H9 (cell line): ENCODE measurements around the gene NPAS3. TPM values are rescaled to one million over a fixed set of nuclear protein-coding genes. Genes with fewer than 3 reads are reported as not detected.

ENCODE experiments used
- DNase-seq: peaks from one replicate; pipeline ENCODE4 v3.0.0-alpha.2; 2017
- H2AFZ ChIP-seq: one replicate; pipeline ENCODE4 v1.6.1; 2013; ENCODE audit warnings: mild to moderate bottlenecking, low read length, control low read depth, moderate library complexity
- H2AK5ac ChIP-seq: 2 replicates; pipeline ENCODE4 v1.6.1; 2013; ENCODE audit warnings: low read length, control low read depth, mixed read lengths; ENCODE audit not compliant: insufficient read length
- H2BK120ac ChIP-seq: one replicate; pipeline ENCODE4 v1.6.1; 2013; ENCODE audit warnings: low read depth, mild to moderate bottlenecking, low read length, control low read depth, inconsistent platforms; ENCODE audit not compliant: poor library complexity, severe bottlenecking
- H2BK12ac ChIP-seq: 2 replicates; pipeline ENCODE4 v1.6.1; 2013; ENCODE audit warnings: low read length, control low read depth, mixed read lengths, low read depth; ENCODE audit not compliant: insufficient read length
- H2BK15ac ChIP-seq: 2 replicates; pipeline ENCODE4 v1.6.1; 2013; ENCODE audit warnings: low read depth, low read length, control low read depth
- H2BK20ac ChIP-seq: one replicate; pipeline ENCODE4 v1.6.1; 2013; ENCODE audit warnings: low read depth, mild to moderate bottlenecking, low read length, control low read depth, inconsistent platforms; ENCODE audit not compliant: poor library complexity, severe bottlenecking
- H2BK5ac ChIP-seq: 2 replicates; pipeline ENCODE4 v1.6.1; 2013; ENCODE audit warnings: low read length, control low read depth, mixed read lengths; ENCODE audit not compliant: insufficient read length
- H3K14ac ChIP-seq: 2 replicates; pipeline ENCODE4 v1.6.1; 2013; ENCODE audit warnings: low read length, control low read depth; ENCODE audit not compliant: insufficient read depth
- H3K18ac ChIP-seq: 2 replicates; pipeline ENCODE4 v1.6.1; 2013; ENCODE audit warnings: low read depth, mild to moderate bottlenecking, mixed read lengths, low read length, control low read depth; ENCODE audit not compliant: insufficient read length
- H3K23ac ChIP-seq: 2 replicates; pipeline ENCODE4 v1.6.1; 2013; ENCODE audit warnings: low read length, control low read depth, mixed read lengths, low read depth; ENCODE audit not compliant: insufficient read length
- H3K23me2 ChIP-seq: 2 replicates; pipeline ENCODE4 v1.6.1; 2013; ENCODE audit warnings: low read depth, mild to moderate bottlenecking, mixed read lengths, low read length, control low read depth; ENCODE audit not compliant: insufficient read length, poor library complexity, severe bottlenecking
- H3K27ac ChIP-seq: 2 replicates; pipeline ENCODE4 v1.5.1; 2013; ENCODE audit warnings: low read length, control low read depth, mixed read lengths, low read depth; ENCODE audit not compliant: insufficient read length
- H3K27me3 ChIP-seq: 2 replicates; pipeline ENCODE4 v1.6.1; 2013; ENCODE audit warnings: low read length, control low read depth, inconsistent platforms; ENCODE audit not compliant: insufficient read depth
- H3K4ac ChIP-seq: 2 replicates; pipeline ENCODE4 v1.6.1; 2013; ENCODE audit warnings: low read depth, mild to moderate bottlenecking, control low read depth, inconsistent platforms, low read length, moderate library complexity
- H3K4me1 ChIP-seq: 2 replicates; pipeline ENCODE4 v1.6.1; 2013; ENCODE audit warnings: low read length, control low read depth, inconsistent platforms; ENCODE audit not compliant: insufficient read depth
- H3K4me2 ChIP-seq: 2 replicates; pipeline ENCODE4 v1.6.1; 2013; ENCODE audit warnings: low read length, control low read depth, mixed read lengths; ENCODE audit not compliant: insufficient read length, insufficient read depth
- H3K56ac ChIP-seq: 2 replicates; pipeline ENCODE4 v1.6.1; 2013; ENCODE audit warnings: low read depth, mild to moderate bottlenecking, mixed read lengths, low read length, control low read depth; ENCODE audit not compliant: insufficient read length
- H3K79me1 ChIP-seq: 2 replicates; pipeline ENCODE4 v1.6.1; 2013; ENCODE audit warnings: low read depth, mild to moderate bottlenecking, moderate library complexity, low read length, control low read depth, inconsistent platforms; ENCODE audit not compliant: insufficient read depth, poor library complexity, severe bottlenecking
- H3K79me2 ChIP-seq: 2 replicates; pipeline ENCODE4 v1.6.1; 2013; ENCODE audit warnings: low read length, control low read depth, inconsistent platforms; ENCODE audit not compliant: insufficient read depth
- H3K9ac ChIP-seq: 2 replicates; pipeline ENCODE4 v1.6.1; 2013; ENCODE audit warnings: low read length, control low read depth, mixed read lengths; ENCODE audit not compliant: insufficient read length; ENCODE audit errors: extremely low read depth
- H3K9me3 ChIP-seq: one replicate; pipeline ENCODE4 v1.6.1; 2013; ENCODE audit warnings: low read depth, low read length, inconsistent platforms; ENCODE audit not compliant: control insufficient read depth
- H3T11ph ChIP-seq: one replicate; pipeline ENCODE4 v1.6.1; 2013; ENCODE audit warnings: mild to moderate bottlenecking, low read length, control low read depth, inconsistent platforms
- H4K20me1 ChIP-seq: one replicate; pipeline ENCODE4 v1.6.1; 2013; ENCODE audit not compliant: control insufficient read depth, insufficient read length, insufficient read depth
- H4K5ac ChIP-seq: 2 replicates; pipeline ENCODE4 v1.6.1; 2013; ENCODE audit warnings: low read depth, mild to moderate bottlenecking, mixed read lengths, low read length, control low read depth; ENCODE audit not compliant: insufficient read length
- H4K8ac ChIP-seq: replicated peaks from 2 replicates; pipeline ENCODE4 v1.6.1; 2013; ENCODE audit warnings: low read length, control low read depth, mixed read lengths, low read depth; ENCODE audit not compliant: insufficient read length
- H4K91ac ChIP-seq: 2 replicates; pipeline ENCODE4 v1.6.1; 2013; ENCODE audit warnings: low read depth, mild to moderate bottlenecking, moderate library complexity, mixed read lengths, low read length, control low read depth; ENCODE audit not compliant: insufficient read length
- H3K27ac Mint-ChIP-seq, 3 experiments: 2 replicates in 2 of 3; 3 replicates in 1 of 3; pipeline ENCODE4 v1.8.0; 2020 to 2021; ENCODE audit warnings: mixed read lengths in 3 of 3, mild to moderate bottlenecking in 1 of 3, moderate library complexity in 1 of 3
- H3K27me3 Mint-ChIP-seq: 2 replicates; pipeline ENCODE4 v1.8.0; 2021; ENCODE audit warnings: low read depth, mild to moderate bottlenecking, moderate library complexity, mixed read lengths
- H3K36me3 Mint-ChIP-seq, 3 experiments: 2 replicates in 2 of 3; 3 replicates in 1 of 3; pipeline ENCODE4 v1.8.0; 2020 to 2021; ENCODE audit warnings: low read depth in 3 of 3, mixed read lengths in 3 of 3; ENCODE audit not compliant: insufficient read depth in 1 of 3
- H3K4me1 Mint-ChIP-seq, 2 experiments: 2 replicates each; pipeline ENCODE4 v1.8.0; 2020; ENCODE audit warnings: mixed read lengths in 2 of 2
- H3K4me3 Mint-ChIP-seq, 2 experiments: 2 replicates in 1 of 2; 3 replicates in 1 of 2; pipeline ENCODE4 v1.8.0; 2020 to 2021; ENCODE audit warnings: mild to moderate bottlenecking in 2 of 2, mixed read lengths in 2 of 2, moderate library complexity in 1 of 2
- H3K9me3 Mint-ChIP-seq, 2 experiments: 2 replicates in 1 of 2; 3 replicates in 1 of 2; pipeline ENCODE4 v1.8.0; 2020; ENCODE audit warnings: mild to moderate bottlenecking in 2 of 2, mixed read lengths in 2 of 2, moderate library complexity in 1 of 2
- WGBS: extraction: QIAGEN DNeasy Blood & Tissue Kit; methylation state at CpG from one replicate; pipeline ENCODE4 v1.1.7; 2013; ENCODE audit warnings: missing lambda C conversion rate, low lambda C conversion rate, mixed read lengths; ENCODE audit not compliant: insufficient read length; ENCODE audit errors: extremely low coverage; 5-methylcytosine and 5-hydroxymethylcytosine counted together
- total RNA-seq: library from RNA; stranded (reverse); gene quantifications from 2 replicates; pipeline ENCODE4 v1.2.1, GENCODE V29; 2021
- TF ChIP-seq, protein P1 (sequence below): fragments of 200-600 bp; sonication (generic); conservative IDR thresholded peaks from 3 replicates; pipeline ENCODE4 v1.8.0; 2021; ENCODE audit warnings: antibody characterized with exemption, mild to moderate bottlenecking

Gene NPAS3
- total RNA-seq, 1 experiment from 2014 or later: 0.17 TPM

DNA sequence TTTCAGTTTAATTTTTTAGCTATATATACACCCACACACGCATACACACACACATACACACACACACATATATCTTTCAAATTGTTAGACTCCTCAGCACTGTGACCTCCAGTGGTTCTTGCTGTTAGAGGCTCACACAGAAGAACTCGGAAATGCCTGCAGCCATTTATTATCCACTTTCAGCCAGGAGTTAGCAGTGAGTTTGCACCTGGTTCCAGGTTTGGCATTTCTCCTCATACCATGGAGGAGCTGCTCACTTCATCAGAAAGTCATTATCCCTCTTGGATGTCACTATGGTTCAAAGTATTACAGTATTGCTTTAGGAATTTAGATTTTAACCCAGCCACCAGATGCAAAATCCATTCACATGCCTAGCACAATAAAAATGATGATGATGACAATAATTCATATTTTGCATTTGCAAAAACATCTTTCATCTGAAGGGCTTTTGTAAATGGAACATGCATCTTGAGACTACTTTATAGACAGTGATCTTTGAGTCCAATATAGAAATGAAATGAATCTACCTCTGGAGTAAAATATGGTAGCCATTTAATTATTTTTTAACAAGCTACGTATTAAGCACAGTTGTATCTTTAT is 42.3 kb downstream of the NPAS3 start:
- no peaks in the 10 kb centered on the region for H3K27me3 ChIP-seq
- no peaks in the 10 kb centered on the region for H3K4me1 ChIP-seq
- no peak overlapping the region for H3K14ac ChIP-seq
- no peaks in the 10 kb centered on the region for H4K20me1 ChIP-seq
- no peak overlapping the region for H4K5ac ChIP-seq
- H3K23ac ChIP-seq: no peak overlapping the region
- H4K8ac ChIP-seq: no peak overlapping the region
- no peak overlapping the region for H3K56ac ChIP-seq
- H2BK120ac ChIP-seq: no peak overlapping the region
- H2AK5ac ChIP-seq: no peak overlapping the region
- no peaks in the 10 kb centered on the region for H3K79me1 ChIP-seq
- H3K9ac ChIP-seq: no peak overlapping the region
- TF ChIP-seq, protein P1, sequence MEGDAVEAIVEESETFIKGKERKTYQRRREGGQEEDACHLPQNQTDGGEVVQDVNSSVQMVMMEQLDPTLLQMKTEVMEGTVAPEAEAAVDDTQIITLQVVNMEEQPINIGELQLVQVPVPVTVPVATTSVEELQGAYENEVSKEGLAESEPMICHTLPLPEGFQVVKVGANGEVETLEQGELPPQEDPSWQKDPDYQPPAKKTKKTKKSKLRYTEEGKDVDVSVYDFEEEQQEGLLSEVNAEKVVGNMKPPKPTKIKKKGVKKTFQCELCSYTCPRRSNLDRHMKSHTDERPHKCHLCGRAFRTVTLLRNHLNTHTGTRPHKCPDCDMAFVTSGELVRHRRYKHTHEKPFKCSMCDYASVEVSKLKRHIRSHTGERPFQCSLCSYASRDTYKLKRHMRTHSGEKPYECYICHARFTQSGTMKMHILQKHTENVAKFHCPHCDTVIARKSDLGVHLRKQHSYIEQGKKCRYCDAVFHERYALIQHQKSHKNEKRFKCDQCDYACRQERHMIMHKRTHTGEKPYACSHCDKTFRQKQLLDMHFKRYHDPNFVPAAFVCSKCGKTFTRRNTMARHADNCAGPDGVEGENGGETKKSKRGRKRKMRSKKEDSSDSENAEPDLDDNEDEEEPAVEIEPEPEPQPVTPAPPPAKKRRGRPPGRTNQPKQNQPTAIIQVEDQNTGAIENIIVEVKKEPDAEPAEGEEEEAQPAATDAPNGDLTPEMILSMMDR: no peak
- H3K18ac ChIP-seq: no peak overlapping the region
- H3K4ac ChIP-seq: no peak overlapping the region
- no CpG with 5 or more reads among the region's 3 CpGs for WGBS
- no peak overlapping the region for H3K4me2 ChIP-seq
- no peaks in the 10 kb centered on the region for H3K4me1 Mint-ChIP-seq
- H4K91ac ChIP-seq: no peak overlapping the region
- H2BK15ac ChIP-seq: no peak overlapping the region
- no peak overlapping the region; a peak in 2 of 7 replicates for H3K27ac Mint-ChIP-seq
- no peak for DNase-seq
- H3T11ph ChIP-seq: no peak overlapping the region
- no peaks in the 10 kb centered on the region for H3K9me3 ChIP-seq
- H2BK5ac ChIP-seq: no peak overlapping the region
- no peaks in the 10 kb centered on the region for H3K27me3 Mint-ChIP-seq
- H3K4me3 Mint-ChIP-seq: no peak overlapping the region
- H3K23me2 ChIP-seq: no peaks in the 10 kb centered on the region
- no peak overlapping the region for H2BK12ac ChIP-seq
- H3K36me3 Mint-ChIP-seq: no peaks in the 10 kb centered on the region
- H3K9me3 Mint-ChIP-seq: no peaks in the 10 kb centered on the region
- no peak overlapping the region for H3K27ac ChIP-seq
- no peak overlapping the region for H2BK20ac ChIP-seq
- H2AFZ ChIP-seq: no peak overlapping the region
- H3K79me2 ChIP-seq: no peaks in the 10 kb centered on the region
